ENCODE data around the gene FABP3.

DNA sequence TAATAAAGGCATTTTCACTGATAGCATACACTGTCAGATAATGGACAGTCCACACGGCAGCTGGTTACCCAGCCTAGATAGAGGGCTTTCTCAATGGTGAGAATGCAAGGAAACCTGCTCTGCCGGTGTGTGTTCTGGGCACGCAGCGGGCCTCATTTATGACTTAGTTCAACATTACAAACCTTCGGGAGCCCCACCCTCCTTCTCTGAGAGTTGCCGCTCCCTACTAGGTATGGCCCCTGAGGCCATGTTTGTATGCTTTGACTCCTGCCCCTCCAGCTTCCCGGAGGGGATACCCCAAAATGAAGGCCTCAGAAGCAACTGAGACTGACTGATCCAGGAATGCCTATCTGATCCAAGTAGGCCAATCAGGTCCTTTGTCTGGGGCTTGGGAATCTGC lies 17.2 kb upstream of the FABP3 start:
- no peak for TF ChIP-seq POLR2AphosphoS5 (IDR thresholded peaks at IDR 0.05; ENCODE audit: low read depth, low read length)
- TF ChIP-seq POLR2A (IDR thresholded peaks at IDR 0.05; ENCODE audit: low read depth, low read length), result no peak
- no peak for TF ChIP-seq TAF1 (IDR thresholded peaks at IDR 0.05; ENCODE audit: low read depth, low read length)
- TF ChIP-seq SPI1 (IDR thresholded peaks at IDR 0.05; ENCODE audit: low read depth, low read length), result no peak
- TF ChIP-seq PAX5 (IDR thresholded peaks at IDR 0.05; ENCODE audit: insufficient read depth, low read length, severe bottlenecking), result no peak
- TF ChIP-seq POU2F2 (IDR thresholded peaks at IDR 0.05; ENCODE audit: low read depth, low read length), result no peak
